Stimulated activated naive B cell treated with anti-CD40 and anti-IgM and Interleukin-4, amounts not matched to agents 10 μg/mL and 1 μg/mL and 100 μg/mL, for 72 hours (primary cell): ENCODE data around the gene TBL1X.

Experiments used
- ATAC-seq, 2 donors: fragments of 150-1000 bp; cut with Tn5 transposase; replicated peaks; 2 replicates each; pipeline ENCODE4 v1.10.0; 2021; ENCODE audit warnings: moderate library complexity in 1 of 2
- DNase-seq: peaks from one replicate; pipeline ENCODE4 v3.0.0; 2021
- H3K27ac Mint-ChIP-seq: one replicate; pipeline ENCODE4 v1.8.0; 2022; ENCODE audit warnings: mild to moderate bottlenecking, mixed read lengths
- H3K27me3 Mint-ChIP-seq, 2 donors: one replicate each; pipeline ENCODE4 v1.8.0; 2022; ENCODE audit warnings: mixed read lengths in 2 of 2
- H3K36me3 Mint-ChIP-seq, 2 donors: one replicate each; pipeline ENCODE4 v1.8.0; 2022; ENCODE audit warnings: mixed read lengths in 2 of 2, mild to moderate bottlenecking in 1 of 2
- H3K4me1 Mint-ChIP-seq, 2 donors: one replicate each; pipeline ENCODE4 v1.8.0; 2022; ENCODE audit warnings: mixed read lengths in 2 of 2, mild to moderate bottlenecking in 1 of 2
- H3K4me3 Mint-ChIP-seq, 2 donors: one replicate each; pipeline ENCODE4 v1.8.0; 2022; ENCODE audit warnings: mild to moderate bottlenecking in 2 of 2, mixed read lengths in 2 of 2, moderate library complexity in 1 of 2
- H3K9me3 Mint-ChIP-seq, 2 donors: one replicate each; pipeline ENCODE4 v1.8.0; 2022; ENCODE audit warnings: mixed read lengths in 2 of 2, mild to moderate bottlenecking in 1 of 2

The TBL1X gene

DNA sequence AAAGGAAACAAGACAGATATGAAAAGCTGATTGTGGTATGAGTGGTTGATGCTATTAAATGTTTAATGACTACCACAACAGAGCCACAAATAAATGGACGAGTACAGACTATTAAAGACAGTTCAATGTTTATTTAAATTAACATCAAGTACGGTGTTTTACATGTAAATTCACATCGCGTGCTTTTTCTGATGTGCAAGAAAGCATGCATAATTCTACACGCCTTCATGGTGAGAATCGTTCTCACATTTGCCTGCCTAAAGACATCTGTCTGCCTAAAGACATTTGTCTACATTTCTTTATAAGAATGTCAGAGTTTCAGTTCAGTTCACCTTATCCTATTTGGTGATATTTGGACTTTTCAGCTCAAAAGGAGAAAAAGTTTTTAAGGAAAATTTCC is 308.1 kb downstream of the TBL1X start:
- peaks cover 26% of the 10 kb centered on the region in 2 donors for H3K27me3 Mint-ChIP-seq
- H3K4me1 Mint-ChIP-seq = no peaks in the 10 kb centered on the region
- no peaks in the 10 kb centered on the region for H3K36me3 Mint-ChIP-seq
- H3K27ac Mint-ChIP-seq = no peak overlapping the region
- DNase-seq (no peak), ATAC-seq (no peak)
- H3K9me3 Mint-ChIP-seq = peaks cover 0 to 1% of the 10 kb centered on the region in 2 donors
- no peak overlapping the region for H3K4me3 Mint-ChIP-seq

DNA sequence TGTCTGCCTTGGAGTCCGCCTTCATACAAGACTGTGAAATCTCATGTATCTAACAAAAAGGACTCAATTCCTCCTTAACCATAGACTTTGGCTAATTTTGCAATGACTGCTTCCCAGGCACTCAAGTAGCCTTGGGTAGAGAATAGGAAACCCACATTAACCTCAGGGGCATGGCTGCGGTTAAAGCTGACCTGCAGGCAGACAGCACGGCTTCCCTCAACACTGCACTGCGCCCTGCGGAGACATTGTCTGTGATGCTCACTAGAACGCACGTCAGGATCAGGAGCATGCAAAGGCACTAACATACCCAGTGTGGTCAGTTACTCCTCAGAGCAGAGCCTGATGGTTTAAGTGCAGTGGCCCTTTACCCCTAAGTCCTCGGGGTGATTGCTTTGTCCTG is 311.1 kb downstream of the TBL1X start:
- H3K27me3 Mint-ChIP-seq = peaks cover 32 to 36% of the 10 kb centered on the region in 2 donors
- peaks cover 0 to 4% of the 10 kb centered on the region in 2 donors for H3K4me1 Mint-ChIP-seq
- H3K27ac Mint-ChIP-seq = no peak overlapping the region
- ATAC-seq (peak; percentile 19 to 50), DNase-seq (no peak)
- no peaks in the 10 kb centered on the region for H3K9me3 Mint-ChIP-seq
- H3K36me3 Mint-ChIP-seq = no peaks in the 10 kb centered on the region
- H3K4me3 Mint-ChIP-seq = no peak overlapping the region

DNA sequence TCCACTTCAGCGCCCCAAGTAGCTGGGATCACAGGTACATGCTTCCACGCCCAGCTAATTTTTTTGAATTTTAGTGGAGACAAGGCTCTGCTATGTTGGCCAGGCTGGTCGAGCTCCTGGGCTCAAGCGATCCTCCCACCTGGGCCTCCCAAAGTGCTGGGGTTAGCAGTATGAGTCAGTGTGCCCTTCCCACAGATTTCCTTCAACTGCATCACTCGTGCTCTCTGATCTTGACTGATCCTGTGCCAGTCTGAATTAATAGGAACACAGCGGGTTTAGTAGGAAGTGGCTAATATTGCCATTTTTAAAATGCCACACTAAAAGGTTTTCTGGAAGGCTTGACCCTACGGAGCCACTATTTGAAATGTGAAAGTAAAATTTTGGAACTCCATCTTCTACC is 317.1 kb downstream of the TBL1X start:
- no peak for DNase-seq
- no peaks in the 10 kb centered on the region for H3K9me3 Mint-ChIP-seq
- H3K36me3 Mint-ChIP-seq = no peaks in the 10 kb centered on the region
- no peak for ATAC-seq
- peaks cover 20 to 26% of the 10 kb centered on the region in 2 donors for H3K27me3 Mint-ChIP-seq
- peaks cover 0 to 4% of the 10 kb centered on the region in 2 donors for H3K4me1 Mint-ChIP-seq
- H3K4me3 Mint-ChIP-seq = no peak overlapping the region
- no peak overlapping the region for H3K27ac Mint-ChIP-seq

DNA sequence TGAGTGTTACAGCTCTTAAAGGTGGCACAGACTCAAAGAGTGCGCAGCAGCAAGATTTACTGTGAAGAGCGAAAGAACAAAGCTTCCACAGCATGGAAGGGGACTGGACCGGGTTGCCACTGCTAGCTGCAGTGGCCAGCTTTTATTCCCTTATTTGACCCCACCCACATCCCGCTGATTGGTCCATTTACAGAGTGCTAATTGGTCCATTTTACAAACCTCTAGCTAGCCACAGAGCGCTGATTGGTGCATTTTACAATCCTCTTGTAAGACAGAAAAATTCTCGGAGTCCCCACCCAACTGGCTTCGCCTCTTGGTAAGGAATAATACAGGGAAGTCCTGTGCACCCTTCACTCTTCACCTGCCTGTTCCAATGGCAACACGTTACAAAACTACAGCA is 319.5 kb downstream of the TBL1X start:
- Mint-ChIP-seq H3K27me3 (peaks cover 18 to 33% of the 10 kb centered on the region in 2 donors), H3K4me1 (peaks cover 0 to under 1% of the 10 kb centered on the region in 2 donors), H3K9me3 (peaks cover 0 to 4% of the 10 kb centered on the region in 2 donors), H3K36me3 (no peaks in the 10 kb centered on the region), H3K27ac (no peak overlapping the region), H3K4me3 (no peak overlapping the region)
- ATAC-seq = no peak
- DNase-seq = no peak

DNA sequence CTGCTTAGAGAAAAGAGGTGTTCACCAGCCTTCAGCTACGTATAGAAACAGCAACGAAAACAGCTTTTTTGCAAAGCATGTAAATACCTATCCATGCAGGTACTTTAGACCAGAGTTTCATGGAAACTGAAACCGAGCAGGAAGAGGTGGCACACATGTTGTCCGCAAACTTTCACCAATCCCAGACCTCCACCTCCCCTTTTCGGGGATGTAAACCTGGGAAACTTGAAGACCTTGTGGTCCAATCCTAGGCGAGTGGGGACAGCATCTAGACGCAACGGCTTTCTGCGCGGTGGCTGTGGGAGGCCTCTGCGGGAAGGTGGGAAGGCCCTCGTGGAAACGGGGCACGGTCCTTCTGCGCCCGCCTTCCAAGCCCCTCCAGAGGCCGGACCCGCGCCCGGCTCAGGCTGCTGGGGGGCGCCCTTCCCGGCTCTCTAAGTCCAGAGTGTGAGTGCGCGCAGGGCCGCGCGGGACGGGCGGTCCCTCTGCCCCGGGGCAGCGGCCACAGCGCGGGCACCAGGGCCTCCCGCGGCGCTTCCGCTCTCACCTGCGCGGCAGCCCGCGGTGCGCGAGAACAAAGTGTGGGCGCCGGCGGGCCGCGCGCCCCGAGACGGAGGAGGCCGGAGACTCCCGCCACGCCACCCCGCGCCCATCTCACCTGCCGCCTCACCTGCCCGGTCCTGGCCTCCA is 320.5 kb downstream of the TBL1X start:
- no peak overlapping the region for H3K27ac Mint-ChIP-seq
- H3K9me3 Mint-ChIP-seq = peaks cover 0 to 4% of the 10 kb centered on the region in 2 donors
- peaks cover 26 to 42% of the 10 kb centered on the region in 2 donors for H3K27me3 Mint-ChIP-seq
- ATAC-seq (no peak), DNase-seq (no peak)
- no peaks in the 10 kb centered on the region for H3K4me1 Mint-ChIP-seq
- H3K4me3 Mint-ChIP-seq = no peak overlapping the region
- H3K36me3 Mint-ChIP-seq = no peaks in the 10 kb centered on the region

DNA sequence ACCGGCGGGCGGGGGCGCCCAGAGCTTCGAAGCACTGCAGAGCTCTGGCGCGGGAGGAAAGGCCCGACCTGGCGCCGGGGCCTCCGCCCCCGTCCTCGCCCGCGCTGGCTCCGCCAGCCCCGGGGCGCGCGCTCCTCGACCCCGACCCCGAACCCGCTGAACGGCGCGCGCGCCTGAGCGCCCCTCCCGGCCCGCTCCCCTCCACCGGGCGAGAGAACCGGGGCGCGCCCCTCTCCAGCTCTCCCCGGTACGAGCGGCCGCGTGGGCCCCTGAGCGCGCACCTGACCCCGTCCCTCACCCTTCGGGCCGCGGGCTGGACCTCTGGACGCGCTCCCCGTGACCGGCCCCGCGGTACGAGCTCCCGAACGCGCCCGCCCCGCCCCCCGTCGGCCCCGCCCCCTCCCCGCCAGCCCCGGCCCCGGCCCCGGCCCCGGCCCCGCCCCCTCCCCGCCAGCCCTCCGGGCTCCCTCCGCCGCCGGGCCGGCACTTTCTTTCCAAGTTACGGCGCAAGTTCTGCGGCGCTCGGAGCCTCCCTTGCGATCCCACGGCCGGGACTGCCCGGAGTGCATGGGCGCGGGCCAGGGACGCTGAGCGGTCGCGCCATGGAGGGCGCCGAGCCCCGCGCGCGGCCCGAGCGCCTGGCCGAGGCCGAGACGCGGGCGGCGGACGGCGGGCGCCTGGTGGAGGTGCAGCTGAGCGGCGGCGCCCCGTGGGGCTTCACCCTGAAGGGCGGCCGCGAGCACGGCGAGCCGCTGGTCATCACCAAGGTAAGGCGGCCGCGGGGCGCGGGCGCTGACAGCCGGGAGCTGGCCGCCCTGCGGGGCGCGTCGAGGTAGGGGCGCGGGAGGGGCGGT is 321.3 kb downstream of the TBL1X start, which contains the start of gene SHROOM2:
SHROOM2 (plus strand) TSS at position 486 of the 854 bp plus-strand sequence; CDS start at position 603, 117 bp downstream.
- H3K36me3 Mint-ChIP-seq = no peaks in the 10 kb centered on the region
- peak within 1 kb of the TSS; percentile 52 to 65 for H3K4me3 Mint-ChIP-seq
- no peaks in the 10 kb centered on the region for H3K4me1 Mint-ChIP-seq
- no peak within 1 kb of the TSS for H3K27ac Mint-ChIP-seq
- H3K27me3 Mint-ChIP-seq = peaks cover 26 to 47% of the 10 kb centered on the region in 2 donors
- peaks cover 0 to 4% of the 10 kb centered on the region in 2 donors for H3K9me3 Mint-ChIP-seq
- ATAC-seq = peak in 1 of 2 donors; percentile 16
- no peak for DNase-seq

DNA sequence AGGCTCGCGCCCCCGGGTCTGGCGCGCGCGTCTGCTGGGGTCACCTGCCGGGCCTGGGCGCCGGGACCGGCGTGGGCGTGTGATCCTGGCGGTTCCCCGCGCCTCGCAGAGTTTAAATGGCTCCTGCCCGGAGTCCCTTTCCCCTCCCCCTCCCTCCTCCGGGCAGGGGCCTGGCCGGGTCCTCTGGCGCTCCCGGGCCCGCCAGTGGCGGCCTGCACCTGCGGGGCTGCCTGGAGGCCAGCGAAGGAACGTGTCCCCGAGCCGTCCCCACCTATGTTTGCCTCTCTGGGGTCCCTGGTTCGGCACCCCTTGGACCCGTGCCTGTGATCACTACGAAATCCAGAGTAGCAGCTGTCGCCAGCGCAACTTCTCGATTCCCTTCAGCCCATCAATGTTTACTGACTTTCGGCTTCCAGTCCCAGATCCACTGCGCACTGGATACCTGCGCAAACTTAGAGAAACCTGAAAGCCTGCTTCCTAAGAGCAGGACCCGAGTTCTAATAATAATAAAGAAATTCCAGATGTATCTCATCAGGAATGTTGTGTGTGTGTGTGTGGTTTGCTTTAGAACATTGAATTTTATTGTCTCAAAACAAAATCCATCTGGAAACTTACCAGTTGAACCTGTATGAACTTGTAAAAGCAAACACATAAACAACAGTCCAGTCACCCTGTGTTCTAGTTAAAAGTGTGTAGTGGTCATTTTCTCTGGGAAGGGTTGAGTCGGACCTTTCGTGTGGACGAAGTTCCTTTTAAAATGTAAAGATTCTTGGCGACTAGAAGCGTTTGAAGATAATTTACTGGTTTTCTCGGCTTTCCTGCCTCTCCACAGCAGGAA is 322.2 kb downstream of the TBL1X start:
- Mint-ChIP-seq H3K4me3 (peak overlapping the region; percentile 52 to 65), H3K27ac (no peak overlapping the region), H3K9me3 (peaks cover 0 to 4% of the 10 kb centered on the region in 2 donors), H3K27me3 (peaks cover 26 to 47% of the 10 kb centered on the region in 2 donors), H3K36me3 (no peaks in the 10 kb centered on the region), H3K4me1 (no peaks in the 10 kb centered on the region)
- DNase-seq = no peak
- ATAC-seq = no peak

DNA sequence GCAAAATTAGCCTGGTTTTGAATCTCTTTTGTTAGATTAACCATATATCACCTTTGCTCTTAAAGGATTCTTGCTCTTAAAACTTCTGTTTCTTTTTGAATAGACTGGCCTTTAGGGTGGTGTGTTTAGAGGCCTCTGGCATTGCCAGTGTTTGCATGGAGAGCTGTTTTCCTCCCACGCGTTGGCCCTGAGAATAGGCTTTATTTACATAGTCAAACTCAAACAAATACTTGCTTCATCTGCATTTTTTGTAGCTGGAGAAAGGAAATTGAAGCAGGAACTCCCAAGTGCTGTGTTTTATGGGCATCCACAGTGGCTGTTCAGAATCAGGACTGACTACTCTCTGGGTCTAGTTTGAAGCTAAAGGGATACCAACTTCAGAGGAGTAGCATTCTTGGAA is 324.1 kb downstream of the TBL1X start:
- H3K27ac Mint-ChIP-seq = no peak overlapping the region
- H3K4me3 Mint-ChIP-seq = no peak overlapping the region
- H3K9me3 Mint-ChIP-seq = peaks cover 0 to 4% of the 10 kb centered on the region in 2 donors
- no peaks in the 10 kb centered on the region for H3K36me3 Mint-ChIP-seq
- ATAC-seq (no peak), DNase-seq (no peak)
- H3K27me3 Mint-ChIP-seq = peaks cover 26 to 41% of the 10 kb centered on the region in 2 donors
- no peaks in the 10 kb centered on the region for H3K4me1 Mint-ChIP-seq

DNA sequence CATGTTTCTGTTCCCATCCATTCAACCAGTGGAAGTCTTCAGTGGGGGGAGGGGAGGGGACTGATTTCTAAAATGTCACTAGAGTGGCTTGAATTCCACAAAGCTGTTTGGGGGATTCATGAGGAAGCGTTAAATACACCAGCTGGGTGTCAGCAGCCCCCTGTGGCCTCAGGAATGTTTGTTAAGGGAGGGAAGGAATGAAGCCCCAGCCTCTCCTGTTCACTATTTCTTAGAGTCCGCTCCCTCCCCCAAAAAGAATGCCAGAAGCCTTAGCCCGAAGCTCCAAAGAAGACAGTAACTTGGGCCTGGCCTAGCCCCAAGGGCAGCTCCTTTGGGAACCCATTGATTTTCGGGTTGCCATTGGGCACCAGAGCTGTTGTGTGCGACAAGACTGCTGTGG is 324.7 kb downstream of the TBL1X start:
- H3K4me3 Mint-ChIP-seq = no peak overlapping the region
- no peaks in the 10 kb centered on the region for H3K36me3 Mint-ChIP-seq
- DNase-seq = no peak
- H3K9me3 Mint-ChIP-seq = peaks cover 0 to 4% of the 10 kb centered on the region in 2 donors
- ATAC-seq = no peak
- H3K27me3 Mint-ChIP-seq = peaks cover 26 to 39% of the 10 kb centered on the region in 2 donors
- no peak overlapping the region for H3K27ac Mint-ChIP-seq
- H3K4me1 Mint-ChIP-seq = no peaks in the 10 kb centered on the region
